NCI-H226 (cell line): ENCODE data around the gene PSMA4.
"Not testable (repeated sequence)": the region's sequence is repeated elsewhere in the genome, so short reads cannot be mapped to it uniquely, and the experiment has no call there.

ENCODE experiments used
- DNase-seq: peaks from one replicate; pipeline ENCODE4 v3.0.0-alpha.2; 2015

PSMA4 gene

GRCh38 chr15:78552597-78552996 is 12.4 kb downstream of the PSMA4 start:
- no peak for DNase-seq

- DNase-seq: not testable (repeated sequence)
Measured at GRCh38 chr15:78560201-78560600, 20.0 kb downstream of the PSMA4 start.

- DNase-seq: no peak
Measured at GRCh38 chr15:78561490-78561889, 21.2 kb downstream of the PSMA4 start.

- DNase-seq: no peak
Measured at GRCh38 chr15:78563092-78563491, 22.8 kb downstream of the PSMA4 start.

GRCh38 chr15:78564743-78565096 is 24.5 kb downstream of the PSMA4 start:
- no peak for DNase-seq

GRCh38 chr15:78565097-78565950 is 25.1 kb downstream of the PSMA4 start, which contains the start of gene CHRNA5:
Gene CHRNA5, plus strand, starts transcription at chr15:78565520. Its CDS starts 200 bp downstream, at chr15:78565720.
- peak; percentile 90 for DNase-seq

- DNase-seq: peak; percentile 5
Measured at GRCh38 chr15:78565951-78566774, 25.9 kb downstream of the PSMA4 start.

- DNase-seq: no peak
Measured at GRCh38 chr15:78567531-78567930, 27.3 kb downstream of the PSMA4 start.

- DNase-seq: no peak
Measured at GRCh38 chr15:78570710-78571109, 30.5 kb downstream of the PSMA4 start.

- DNase-seq: no peak
Measured at GRCh38 chr15:78571382-78571781, 31.1 kb downstream of the PSMA4 start.

GRCh38 chr15:78573416-78573815 is 33.2 kb downstream of the PSMA4 start:
- no peak for DNase-seq

GRCh38 chr15:78574944-78575343 is 34.7 kb downstream of the PSMA4 start:
- DNase-seq: no peak

GRCh38 chr15:78597583-78597982 is 57.3 kb downstream of the PSMA4 start:
- DNase-seq: no peak

GRCh38 chr15:78598348-78598747 is 58.1 kb downstream of the PSMA4 start:
- DNase-seq: no peak

- no peak for DNase-seq
Measured at GRCh38 chr15:78599189-78599588, 58.9 kb downstream of the PSMA4 start.
